Left hindlimb (tissue), 1 donor: ENCODE data around the gene ALDH1A2.

Source experiments
- DNase-seq: peaks from one replicate; pipeline ENCODE4 v3.0.0-alpha.2; 2018

Gene ALDH1A2

DNA sequence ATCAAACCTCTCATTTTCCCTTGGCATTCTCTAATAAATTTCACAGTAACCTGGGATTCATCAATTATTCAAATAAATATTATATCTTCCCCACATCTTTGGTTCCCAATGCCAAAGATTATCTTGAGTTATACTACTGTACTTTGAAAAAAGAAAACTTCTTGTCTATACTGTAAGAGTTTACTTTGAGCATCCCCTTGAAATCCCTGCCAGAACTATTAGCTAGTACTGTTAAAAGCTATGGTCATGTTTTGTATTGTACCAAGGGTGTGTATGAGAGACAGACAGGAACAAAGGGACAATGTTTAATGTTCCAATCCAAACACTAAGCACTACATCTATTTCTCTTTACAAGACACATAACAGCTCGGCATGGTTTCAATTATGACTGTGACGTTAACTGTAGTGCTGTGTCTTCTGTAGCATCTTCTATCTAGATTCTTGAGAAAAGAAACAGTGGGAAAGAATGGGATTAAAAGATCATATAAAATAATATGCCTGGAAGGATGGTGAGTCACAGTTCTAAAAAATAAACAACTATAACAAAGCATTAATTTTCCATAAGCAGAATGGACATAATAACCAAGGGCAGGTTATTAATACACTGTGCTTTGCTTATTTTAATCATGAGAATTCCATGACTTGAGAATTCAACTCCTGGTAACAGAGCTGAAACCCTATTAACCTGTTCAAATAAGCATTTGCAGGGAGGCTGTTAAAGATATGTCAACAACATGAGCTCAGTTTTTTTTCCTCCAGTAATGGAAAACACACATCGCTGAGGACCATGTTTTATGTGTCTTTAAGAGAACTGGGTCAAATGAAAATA is 71.1 kb downstream of the ALDH1A2 start:
- no peak for DNase-seq

DNA sequence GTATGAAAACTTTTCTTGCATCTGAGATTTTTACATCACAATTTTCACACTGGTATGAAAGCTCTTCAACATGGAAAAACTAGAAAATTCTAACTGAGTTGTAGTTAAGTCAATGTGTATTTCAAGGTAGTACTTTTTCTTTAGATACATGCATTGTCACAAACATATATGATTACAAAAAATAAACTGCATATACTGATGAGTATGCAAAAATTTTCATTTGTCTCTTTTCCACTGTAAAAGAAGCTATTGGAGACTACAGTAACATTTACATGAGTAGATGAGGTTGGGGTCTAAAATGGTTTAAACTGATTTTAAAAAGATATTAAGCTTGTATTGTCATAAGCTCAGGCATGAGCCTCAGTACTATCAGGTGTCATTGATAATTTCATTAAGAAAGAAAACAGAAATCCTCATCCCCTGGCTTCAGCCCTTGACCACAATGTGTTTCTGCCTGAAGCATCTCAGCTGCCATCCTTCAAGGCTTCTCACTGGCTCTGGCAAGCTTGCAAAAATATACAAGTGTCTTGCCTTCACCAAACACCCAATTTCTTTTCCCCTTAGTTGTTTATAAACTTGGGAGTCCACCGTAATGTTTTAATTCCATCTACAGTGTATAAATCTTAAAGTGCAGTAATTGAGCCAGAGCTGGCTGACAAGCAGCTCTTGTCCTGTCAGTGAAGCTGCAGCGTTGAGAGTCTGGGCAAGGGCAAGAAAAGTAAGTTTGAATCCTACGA is 71.9 kb downstream of the ALDH1A2 start:
- DNase-seq: no peak

DNA sequence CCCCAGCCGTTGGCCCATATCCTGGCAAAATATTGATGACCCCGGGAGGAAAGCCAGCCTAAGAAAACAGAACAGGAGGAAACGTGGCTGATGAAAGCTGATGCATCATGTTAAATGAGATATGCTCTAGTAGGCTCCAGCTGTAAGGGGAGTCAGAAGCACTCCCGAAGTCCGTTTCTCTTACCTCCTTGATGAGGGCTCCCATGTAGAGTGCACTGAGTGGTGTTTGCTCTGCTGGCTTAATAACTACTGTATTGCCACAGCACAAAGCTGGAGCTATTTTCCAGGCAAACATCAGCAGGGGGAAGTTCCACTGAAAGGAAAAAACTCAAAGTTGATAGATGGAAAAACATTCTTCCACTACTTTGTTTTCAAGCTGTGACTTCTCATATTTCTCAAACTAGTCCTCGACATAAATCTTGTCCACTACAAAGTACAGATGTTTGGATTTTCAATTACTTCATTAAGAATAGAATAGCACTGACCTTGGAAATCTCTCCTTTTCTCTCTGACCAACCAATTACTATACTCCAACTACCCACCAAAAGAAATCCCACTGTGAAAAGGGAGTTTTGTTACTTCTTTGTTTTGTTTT is 72.7 kb downstream of the ALDH1A2 start:
- no peak for DNase-seq

DNA sequence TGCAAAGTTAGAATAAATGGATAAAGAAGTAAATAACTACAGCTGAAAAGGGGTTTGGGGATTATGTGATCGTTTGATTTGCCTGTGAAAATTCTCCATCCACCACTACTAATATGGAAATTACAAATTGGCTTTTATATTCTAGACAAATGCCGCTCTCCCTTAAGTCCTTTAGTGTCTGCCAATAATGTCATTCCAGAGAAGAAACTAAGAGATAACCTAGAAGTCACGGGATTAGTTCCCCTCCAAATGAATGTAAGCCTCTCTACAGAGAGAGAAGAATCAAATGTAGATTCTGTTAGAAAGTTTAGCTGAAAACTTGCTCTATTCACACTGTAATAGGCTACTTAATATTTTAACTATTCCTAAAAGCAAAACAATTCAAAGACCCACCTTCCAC is 92.0 kb downstream of the ALDH1A2 start:
- DNase-seq: no peak

DNA sequence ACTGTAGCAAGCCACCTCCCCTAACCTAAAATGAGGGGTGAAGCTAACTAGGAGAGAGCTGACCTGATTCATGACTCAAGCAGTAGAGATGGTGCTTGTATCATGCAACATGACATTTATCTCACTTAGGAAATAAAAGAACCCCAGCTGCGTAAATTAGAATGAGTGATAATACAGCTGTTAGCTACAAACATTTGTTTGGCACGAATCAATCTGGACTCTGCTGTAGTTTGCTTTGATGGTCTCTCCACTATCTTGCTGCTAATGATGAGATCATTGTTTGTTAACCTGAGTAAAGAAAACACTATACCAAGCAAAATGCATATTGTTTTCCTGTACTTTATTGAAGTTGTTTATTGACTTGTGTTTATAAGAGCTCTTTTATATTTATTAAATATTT is 92.6 kb downstream of the ALDH1A2 start:
- DNase-seq: no peak

DNA sequence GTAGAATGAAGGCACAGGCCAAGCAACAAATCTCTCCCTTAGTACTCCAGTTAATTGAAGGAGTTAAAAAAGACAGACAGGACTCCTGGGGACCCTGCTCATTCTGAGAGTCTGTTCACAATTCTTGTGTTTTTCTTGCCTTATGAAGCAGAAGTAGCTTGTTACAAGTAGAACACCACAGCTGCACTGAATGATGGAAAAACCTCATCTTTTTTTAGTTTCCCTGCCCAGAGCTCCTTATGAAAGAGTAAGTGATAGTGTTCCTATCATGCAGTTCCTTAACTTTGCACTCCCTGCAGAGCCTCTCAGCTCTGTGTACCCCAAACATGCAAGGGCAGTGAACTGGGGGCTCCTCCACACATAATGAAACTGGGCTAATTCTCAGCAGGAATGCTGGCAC is 95.5 kb downstream of the ALDH1A2 start:
- DNase-seq: no peak

DNA sequence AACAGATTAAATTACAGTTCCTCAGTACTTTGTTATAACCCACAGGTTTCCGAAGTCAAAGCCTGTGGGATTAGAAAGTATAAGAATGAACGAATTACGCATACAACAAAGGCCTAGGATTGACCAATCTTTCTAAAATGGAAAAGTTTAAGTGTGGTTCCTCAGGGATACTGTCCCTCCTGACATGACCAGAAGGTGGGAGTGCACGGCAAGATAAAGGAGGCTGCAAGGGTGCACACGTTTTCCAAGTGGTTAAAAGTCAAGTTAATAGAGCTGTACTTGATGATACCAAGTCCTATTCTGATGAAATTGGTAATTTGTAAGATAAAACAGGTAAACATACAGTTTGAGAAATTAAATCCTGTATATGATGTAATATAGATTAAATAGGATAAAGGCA is 96.2 kb downstream of the ALDH1A2 start:
- DNase-seq: no peak

DNA sequence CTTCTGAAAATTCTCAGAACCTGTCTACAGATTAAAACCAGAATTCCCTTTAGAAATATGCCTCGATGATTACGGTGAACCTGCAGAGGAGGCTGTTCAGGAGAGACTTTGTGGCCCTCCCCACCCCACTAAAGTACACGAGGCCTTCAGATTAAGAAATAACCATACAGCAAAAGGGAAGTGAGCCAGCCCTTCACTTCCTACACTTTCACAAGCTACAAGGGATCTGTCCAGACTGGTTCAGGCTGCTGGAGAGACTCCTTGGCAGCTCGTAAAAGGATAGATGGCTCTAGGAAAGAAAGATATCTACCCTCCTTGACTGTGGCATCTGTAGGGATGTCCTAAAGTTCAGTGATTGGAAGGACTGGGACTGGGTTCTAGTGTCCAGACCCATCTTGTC is 102.6 kb downstream of the ALDH1A2 start:
- no peak for DNase-seq

DNA sequence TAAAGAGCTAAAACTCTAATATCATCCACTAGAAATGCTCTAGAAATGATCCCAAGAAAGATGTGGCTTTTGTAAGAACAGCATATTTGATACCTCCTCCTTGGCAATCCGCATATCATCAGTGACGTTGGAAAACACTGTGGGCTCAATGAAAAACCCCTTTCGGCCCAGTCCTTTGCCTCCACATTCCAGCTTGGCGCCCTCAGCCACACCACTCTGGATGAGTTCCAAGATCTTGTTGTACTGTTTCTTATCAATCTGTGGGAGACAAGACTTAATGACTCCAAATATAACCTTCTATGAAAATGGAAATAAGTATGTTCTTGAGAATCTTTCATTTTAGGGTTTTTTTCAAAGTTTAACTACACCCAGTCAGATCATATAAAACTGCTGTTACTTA is 103.6 kb downstream of the ALDH1A2 start:
- DNase-seq: no peak

DNA sequence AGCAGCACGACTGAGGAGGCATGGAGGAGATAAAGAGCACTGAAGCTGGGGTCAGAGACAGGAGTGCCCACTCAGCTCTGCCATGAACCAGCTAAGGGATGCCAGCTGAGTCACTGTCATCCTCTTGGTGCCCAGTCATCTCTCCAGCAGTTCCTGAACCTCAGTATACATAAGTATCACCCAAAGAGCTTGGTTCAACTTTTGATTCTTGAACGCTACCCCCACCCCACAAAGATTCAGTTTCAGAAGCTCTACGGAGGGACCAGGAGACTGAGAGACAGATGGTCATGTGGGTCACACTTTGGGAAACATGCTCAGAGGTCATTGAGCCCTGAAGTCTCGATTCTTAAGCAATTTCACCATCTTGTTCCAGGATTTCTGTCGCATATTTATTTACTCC is 108.4 kb downstream of the ALDH1A2 start:
- DNase-seq: no peak

DNA sequence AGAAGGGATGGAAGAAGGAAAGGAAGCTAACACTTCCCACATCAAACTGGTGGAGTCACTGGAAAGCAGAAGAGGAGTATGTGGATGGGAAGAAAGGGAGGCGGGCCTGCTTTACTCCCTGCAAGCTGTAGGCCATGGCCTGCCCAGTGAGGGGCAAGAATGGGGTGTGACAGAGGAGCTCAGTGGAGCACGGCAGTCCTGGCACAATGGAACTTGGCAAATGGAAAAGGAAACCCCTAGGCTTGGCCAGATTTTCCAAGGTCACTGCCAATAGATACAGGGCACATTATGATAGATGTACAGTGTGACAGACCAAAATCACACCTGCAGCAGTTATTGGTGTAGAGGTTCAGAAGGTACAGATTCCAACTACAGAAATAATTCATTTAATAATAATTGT is 111.6 kb downstream of the ALDH1A2 start:
- DNase-seq: no peak

DNA sequence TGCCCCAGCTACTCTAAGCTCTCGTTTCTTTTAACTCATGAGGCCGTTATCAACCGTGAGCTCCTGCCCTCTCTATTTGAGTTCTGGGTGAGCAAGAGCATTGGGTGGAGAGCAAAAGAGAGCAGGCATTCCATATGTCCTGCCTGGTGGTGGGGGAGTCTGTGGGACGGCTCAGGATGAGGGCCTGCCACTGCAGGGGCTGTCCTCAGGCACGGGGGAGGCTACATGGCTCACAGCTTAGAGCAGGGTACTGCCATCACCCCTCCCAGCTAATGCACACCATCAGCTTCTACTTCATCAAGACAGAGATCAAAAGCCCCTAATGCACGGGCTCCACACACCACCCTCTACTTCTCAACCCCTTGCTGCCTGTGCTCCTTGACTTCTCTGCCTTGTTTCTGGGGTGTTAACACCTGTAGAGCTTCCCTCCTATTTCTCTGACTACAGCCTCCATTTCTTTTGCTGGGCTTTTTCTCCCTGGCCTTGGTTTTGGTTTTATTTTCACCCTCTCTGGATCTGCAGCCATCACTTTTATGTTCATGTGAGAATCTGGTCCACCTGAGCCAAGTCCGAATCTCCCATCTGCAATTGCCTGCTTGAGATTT is 114.1 kb downstream of the ALDH1A2 start:
- no peak for DNase-seq

DNA sequence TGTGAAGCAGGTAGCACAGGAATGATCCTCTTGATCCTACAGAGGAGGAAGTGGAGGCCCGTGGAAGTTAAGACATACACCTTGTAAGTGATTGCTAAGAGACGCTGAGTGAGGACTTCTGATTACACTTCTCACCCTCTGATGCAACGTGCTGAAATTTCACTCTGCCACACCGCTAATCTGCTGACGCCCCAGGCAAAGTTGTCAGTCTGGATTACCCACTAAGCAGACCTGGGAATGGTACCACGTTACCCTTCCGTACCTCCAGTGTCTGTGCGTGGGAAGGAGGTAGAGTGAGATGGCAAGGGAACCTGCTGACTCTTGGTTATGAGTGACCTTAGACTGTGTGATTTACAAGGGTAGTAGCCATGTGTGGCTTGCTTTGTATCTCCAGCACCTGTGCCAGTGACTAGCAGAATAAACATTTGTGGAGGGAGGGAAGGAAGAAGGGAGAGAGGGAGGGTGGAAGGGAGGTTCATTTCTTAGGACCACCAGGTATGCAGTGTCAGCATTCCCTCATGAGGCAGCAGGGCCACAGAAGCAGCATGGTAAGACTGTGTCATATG is 115.0 kb downstream of the ALDH1A2 start:
- no peak for DNase-seq

DNA sequence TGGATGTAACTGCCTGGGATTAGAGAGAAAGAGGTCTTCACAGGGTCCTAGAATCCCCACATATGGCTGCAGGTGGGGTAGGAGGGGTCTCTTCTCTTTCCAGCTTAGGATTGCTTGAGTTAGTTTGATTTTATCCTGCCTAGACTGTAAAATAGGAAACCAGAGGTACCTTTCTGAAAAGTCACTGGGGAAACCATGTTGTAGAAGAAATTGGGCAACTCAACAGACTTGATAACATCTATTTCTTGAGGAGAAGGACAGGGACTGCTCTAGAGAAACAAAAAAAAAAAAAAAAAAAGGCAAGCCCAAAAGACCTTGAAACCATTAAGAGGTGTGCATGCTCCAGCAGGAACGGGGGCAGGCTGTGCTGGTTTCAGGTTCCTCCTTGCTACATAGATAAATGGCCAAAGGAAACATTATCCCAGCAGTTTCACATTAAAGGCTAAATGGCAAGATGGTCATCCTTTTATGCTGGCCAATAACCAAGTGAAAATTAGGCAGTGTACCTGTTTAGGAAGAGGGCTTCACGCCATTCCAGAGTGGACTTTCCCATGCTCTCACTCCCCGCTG is 116.1 kb downstream of the ALDH1A2 start:
- DNase-seq: no peak

DNA sequence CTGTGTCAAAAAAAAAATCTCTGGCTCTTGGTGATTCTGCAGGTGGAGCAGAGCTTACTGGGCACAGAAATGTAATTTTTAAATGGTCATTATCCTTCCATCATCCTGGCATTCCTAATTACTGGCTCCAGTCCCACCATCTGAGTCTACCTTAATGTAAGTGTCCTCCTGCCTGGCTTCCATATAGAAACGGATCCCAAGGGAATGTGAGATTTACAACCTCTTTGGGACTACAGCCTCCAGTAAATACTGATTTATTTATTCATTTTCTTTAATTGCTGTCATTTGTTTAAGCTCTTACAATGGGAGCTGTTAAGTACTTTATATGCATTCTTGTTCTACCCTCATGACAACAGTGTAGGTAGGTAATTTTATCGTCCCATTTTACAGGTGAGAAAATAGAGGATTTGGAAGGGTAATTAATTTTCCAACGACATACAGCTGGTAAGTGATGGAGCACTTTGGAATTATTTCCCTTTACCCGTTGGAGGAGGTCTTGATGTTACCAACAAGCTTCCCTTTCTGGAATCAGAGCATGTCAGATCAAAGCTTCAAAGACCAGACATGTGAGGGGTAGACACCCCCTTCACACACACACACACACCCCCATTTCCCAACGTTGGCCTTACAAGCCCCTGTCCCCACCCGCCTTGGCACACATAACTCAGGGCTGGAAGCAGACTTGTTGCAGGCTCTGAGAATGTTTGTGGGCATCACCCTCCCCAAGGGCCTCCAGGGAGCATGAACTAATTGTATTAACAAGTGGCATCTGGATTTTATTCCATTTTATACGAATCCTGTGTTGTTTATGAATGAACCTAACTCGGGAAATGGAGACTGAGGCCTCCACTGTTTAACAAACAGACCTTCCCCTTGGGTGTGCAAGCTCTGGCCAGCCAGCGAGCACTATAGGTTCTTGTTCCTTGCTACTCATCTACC is 116.9 kb downstream of the ALDH1A2 start:
- DNase-seq: no peak

DNA sequence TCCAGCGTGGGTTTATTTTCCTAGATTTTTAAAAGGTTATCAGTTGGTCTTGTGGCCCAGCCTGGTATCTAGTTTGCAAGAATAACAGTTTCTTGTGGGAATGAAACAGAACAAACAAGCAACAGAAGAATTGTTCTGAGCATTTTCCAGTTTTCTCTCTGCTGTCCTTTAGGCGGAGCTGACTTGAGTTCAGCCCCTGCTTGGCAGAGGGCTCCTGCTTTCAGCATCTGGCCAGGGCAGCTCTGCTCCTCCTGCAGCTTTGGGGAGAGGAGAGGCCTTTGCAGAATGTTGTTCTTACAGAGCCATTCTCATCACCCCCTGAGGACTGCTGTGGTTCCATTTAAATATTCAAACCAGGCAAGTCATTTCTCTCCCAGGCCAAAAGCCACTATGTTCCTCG is 117.7 kb downstream of the ALDH1A2 start:
- DNase-seq: peak; percentile 56

DNA sequence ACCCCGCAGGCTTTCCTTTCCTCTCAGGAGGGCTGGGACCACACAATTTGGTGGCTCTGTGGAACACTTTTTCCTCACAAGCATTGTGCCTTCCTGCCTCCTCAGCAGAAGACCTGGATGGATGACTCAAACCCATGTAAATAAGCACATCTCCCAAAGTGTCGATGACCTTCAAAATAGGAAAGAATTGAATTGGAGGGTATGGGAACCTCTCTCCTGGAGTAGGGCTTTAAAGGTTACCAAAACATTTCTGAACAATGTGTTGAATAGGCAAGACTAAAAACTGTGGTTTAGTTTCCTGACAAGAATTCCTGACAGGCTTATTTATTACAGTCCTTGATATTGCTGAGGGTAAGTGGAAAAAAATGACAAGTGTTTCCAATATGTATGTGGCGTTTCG is 118.2 kb downstream of the ALDH1A2 start:
- no peak for DNase-seq

DNA sequence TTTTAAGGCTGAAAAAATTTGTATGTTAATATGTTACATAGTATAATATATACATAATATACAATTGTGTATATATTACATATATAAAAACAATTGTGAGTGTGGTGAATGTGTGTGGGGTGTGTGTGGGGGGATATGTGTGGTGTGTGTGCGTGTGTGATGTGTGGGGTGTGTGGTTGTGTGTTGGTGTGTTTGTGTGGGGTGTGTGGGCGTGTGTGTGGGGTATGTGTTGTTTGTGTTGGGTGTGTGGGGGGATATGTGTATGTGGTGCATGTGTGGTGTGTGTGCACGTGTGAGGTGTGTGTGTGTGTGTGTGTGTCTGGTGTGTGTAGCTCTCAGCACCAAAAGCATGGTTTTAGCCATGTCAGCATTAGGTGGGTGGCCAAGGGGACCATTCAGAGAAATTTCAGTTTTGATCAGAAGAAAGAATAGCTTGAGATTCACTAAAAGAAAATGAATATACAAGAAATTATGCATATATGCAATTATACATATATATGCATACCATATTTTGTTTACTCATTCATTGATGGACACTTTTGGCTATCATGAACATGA is 118.9 kb downstream of the ALDH1A2 start:
- no peak for DNase-seq

DNA sequence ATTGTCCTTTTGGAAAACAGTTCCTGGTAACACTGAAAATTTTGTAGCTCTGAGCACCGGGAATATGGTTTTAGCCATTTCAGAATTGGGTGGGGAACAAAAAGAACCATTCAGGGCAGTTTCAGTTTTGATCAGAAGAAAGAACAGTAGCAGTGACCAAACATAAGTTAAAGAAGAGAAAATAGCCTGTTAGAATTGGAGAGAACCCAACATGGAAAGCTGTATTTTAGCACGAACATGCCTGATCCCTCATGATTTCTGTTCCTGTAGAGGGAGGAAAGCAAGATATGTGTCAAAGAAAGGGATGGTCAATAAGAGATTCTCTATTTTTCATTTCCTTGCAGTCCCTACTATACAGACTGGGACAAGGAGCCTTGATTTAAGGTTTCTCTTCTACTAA is 119.9 kb downstream of the ALDH1A2 start:
- no peak for DNase-seq

DNA sequence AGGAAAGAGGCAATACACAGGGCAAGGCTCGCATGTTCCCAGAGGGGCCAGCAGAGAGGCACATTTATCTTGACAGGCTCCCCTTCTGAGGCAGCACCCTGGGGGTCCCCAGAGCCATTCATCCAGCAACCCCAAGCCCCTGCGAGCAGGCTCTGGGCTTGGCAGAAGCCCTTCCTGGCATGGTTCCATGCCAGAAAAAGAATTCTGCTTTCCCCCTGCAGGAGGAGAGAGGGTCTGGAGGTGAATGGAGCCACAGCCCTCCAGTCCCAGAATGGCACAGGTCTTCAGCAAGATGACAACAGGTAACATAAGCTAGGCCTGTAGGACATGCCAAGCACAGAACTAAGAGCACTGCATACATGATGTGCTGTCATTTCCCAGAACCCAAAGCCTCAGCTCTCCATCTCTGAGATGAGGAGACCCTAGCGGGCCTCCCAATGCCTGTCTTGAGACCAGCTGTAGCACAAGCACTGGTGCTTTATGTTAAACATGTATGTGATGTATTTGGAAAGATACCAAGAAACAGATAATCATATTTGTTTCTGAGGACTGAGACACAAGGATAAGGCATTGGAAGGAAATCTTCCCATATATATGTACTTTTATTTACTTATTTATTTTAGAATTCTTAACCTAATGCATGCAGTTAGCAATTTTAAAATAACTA is 121.6 kb downstream of the ALDH1A2 start:
- no peak for DNase-seq

DNA sequence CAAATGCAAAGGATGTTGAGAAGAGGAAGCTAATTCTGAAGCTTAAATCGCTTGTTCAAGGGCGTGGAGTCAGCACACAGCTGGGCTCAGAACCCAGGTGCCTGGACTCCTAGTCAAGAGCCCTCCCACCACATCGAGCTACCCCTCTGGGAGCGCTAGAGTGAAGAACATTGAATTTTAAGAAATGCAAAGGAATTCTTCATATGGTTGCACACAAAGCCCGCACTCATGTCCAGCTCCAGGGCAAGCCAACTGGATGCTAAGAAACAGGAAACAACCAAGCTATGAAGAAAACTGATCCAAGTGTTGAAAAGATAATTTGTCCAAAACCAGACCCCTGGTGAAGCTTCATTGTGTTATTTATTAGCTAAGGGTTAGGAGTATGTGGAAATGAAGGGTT is 122.3 kb downstream of the ALDH1A2 start:
- no peak for DNase-seq
